ENCODE measurements around the gene GPR89A. TPM values are rescaled to one million over a fixed set of nuclear protein-coding genes. Genes with fewer than 3 reads are reported as not detected.

The GPR89A gene
- total RNA-seq, 1 donor from 2014 or later, result 29.0 TPM

GRCh38 chr1:145710291-145711027 lies 102.7 kb downstream of the GPR89A start:
- Histone ChIP-seq H3K27ac (no peak overlapping the region), H3K9me3 (no peaks in the 10 kb centered on the region), H3K27me3 (no peaks in the 10 kb centered on the region), H3K4me1 (no peaks in the 10 kb centered on the region), H3K4me3 (no peak overlapping the region), H3K36me3 (no peaks in the 10 kb centered on the region)
- no peak for TF ChIP-seq POLR2A (IDR thresholded peaks at IDR 0.05)
- TF ChIP-seq CTCF (IDR thresholded peaks at IDR 0.05), result no peak
- no peak for TF ChIP-seq POLR2AphosphoS5 (IDR thresholded peaks at IDR 0.05; ENCODE audit: insufficient read depth in 1 of 2, low read depth in 1 of 2)
- intact Hi-C loops (cut with DNase I), result no loop called here
- DNase-seq (ENCODE audit: extremely low spot score in 2 of 2), result no peak

- no peak for DNase-seq (ENCODE audit: extremely low spot score in 2 of 2)
- Histone ChIP-seq H3K27me3 (no peaks in the 10 kb centered on the region), H3K4me1 (no peaks in the 10 kb centered on the region), H3K4me3 (no peak overlapping the region), H3K27ac (no peak overlapping the region), H3K36me3 (no peaks in the 10 kb centered on the region), H3K9me3 (no peaks in the 10 kb centered on the region)
- intact Hi-C loops (cut with DNase I), result no loop called here
- TF ChIP-seq POLR2AphosphoS5 (IDR thresholded peaks at IDR 0.05; ENCODE audit: insufficient read depth in 1 of 2, low read depth in 1 of 2), result no peak
- no peak for TF ChIP-seq CTCF (IDR thresholded peaks at IDR 0.05)
- no peak for TF ChIP-seq POLR2A (IDR thresholded peaks at IDR 0.05)
Observed at GRCh38 chr1:145711213-145711651, 103.4 kb downstream of the GPR89A start.

- H3K4me1 ChIP-seq, result no peaks in the 10 kb centered on the region
- H3K36me3 ChIP-seq, result no peaks in the 10 kb centered on the region
- intact Hi-C loops (cut with DNase I), result no loop called here
- H3K4me3 ChIP-seq, result no peak overlapping the region
- H3K27ac ChIP-seq, result no peak overlapping the region
- DNase-seq (ENCODE audit: extremely low spot score in 2 of 2), result no peak
- H3K27me3 ChIP-seq, result no peaks in the 10 kb centered on the region
- TF ChIP-seq CTCF (IDR thresholded peaks at IDR 0.05) (no peak), POLR2AphosphoS5 (IDR thresholded peaks at IDR 0.05; ENCODE audit: insufficient read depth in 1 of 2, low read depth in 1 of 2) (no peak), POLR2A (IDR thresholded peaks at IDR 0.05) (no peak)
- no peaks in the 10 kb centered on the region for H3K9me3 ChIP-seq
Observed at GRCh38 chr1:145714524-145715111, 106.8 kb downstream of the GPR89A start.

- Histone ChIP-seq H3K36me3 (no peaks in the 10 kb centered on the region), H3K4me3 (no peak overlapping the region), H3K4me1 (peaks cover 10% of the 10 kb centered on the region), H3K27me3 (no peaks in the 10 kb centered on the region), H3K27ac (no peak overlapping the region), H3K9me3 (no peaks in the 10 kb centered on the region)
- TF ChIP-seq CTCF (IDR thresholded peaks at IDR 0.05) (no peak), POLR2AphosphoS5 (IDR thresholded peaks at IDR 0.05; ENCODE audit: insufficient read depth in 1 of 2, low read depth in 1 of 2) (no peak), POLR2A (IDR thresholded peaks at IDR 0.05) (no peak)
- DNase-seq (ENCODE audit: extremely low spot score in 2 of 2), result no peak
- intact Hi-C loops (cut with DNase I), result no loop called here
Observed at GRCh38 chr1:145716641-145717345, 109.0 kb downstream of the GPR89A start.
